Measurements from ENCODE around the gene NOTCH4.
"Not testable (repeated sequence)": the region's sequence is repeated elsewhere in the genome, so short reads cannot be mapped to it uniquely, and the experiment has no call there.

The NOTCH4 gene

DNA sequence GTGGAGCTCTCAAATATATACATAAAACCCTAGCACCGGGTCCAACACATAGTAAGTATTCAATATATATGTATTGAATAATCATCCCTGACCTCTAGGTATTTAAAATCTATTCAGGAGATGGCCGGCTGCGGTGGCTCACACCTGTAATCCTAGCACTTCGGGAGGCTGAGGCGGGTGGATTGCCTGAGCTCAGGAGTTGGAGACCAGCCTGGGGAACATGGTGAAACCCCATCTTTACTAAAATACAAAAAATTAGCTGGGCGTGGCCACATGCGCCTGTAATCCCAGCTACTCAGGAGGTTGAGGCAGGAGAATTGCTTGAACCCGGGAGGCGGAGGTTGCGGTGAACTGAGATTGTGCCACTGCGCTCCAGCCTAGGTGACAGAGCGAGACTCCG, 30.8 kb downstream of the NOTCH4 start:
- not testable (repeated sequence) for DNase-seq (ENCODE audit: low read depth)

DNA sequence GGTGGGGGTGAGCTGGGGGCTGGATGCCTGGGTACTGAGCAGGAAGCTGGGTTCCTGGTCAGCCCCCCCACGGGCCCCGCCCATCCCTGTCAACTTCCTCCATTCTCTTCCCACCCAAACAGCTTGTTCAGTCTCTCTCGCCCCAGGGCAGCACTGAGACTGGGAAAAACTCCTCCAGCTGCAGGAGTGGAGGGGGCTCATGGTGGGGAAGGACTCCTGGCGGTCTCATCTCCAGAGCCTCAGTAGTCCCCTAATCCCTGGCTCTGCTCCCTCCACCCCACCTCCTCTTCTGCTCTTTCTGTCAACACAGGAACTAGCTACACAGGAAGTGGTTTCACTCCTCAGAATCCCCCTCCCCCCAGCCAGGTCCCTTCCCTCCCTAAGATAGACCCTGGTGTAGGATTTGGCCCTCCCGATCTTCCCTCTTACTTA, 31.2 kb downstream of the NOTCH4 start, which contains the start of gene GPSM3:
Gene GPSM3, minus strand, starts transcription at position 36 of the 432 bp plus-strand sequence. CDS start 130 bp downstream, outside the sequence.
- no peak for DNase-seq (ENCODE audit: low read depth)

DNA sequence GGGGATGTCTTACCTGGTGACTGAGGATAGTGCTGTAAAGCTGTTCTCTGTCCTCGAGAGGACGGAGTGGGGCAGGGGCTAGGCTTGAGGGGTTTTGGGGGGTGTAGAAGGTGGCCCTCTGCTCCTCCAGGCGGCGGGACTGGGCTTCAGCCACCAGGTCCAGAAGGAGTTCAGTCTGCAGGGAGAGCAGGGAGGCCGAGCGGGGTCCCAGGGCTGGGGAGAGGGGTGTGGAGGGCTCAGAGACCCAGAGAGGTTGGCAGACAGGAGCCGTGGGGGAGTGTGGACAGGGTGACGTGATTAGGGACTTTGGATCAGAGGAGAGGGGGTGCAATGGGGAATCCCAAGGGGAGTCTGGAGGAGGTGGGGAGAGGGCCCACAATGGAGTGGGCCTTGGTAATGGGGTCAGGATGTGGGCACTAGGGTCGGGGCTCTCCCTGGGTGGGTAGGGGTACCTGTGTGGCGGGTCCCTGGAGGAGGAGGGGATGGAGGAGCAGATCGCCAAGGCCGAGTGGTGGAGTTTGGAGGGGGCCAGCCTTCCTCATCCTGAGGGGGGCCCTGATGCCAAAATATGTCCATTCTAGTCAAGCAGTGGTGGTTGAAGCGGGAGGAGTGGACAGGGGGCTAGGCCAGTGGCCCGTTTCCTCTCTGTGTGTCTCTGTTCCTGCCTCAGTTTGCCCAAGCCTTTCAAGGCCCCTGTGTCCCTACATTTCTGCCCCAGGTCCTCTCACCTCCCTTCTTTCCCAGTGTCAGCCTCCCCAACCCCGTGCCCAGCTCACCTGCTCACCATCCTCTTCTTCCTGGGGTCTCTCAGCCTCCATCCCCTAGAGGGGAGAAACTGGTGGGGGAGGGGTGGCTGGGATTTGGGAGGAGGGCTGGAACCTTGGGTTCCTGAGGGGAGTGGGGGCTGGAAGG, 31.9 kb downstream of the NOTCH4 start:
- no peak for DNase-seq (ENCODE audit: low read depth)

DNA sequence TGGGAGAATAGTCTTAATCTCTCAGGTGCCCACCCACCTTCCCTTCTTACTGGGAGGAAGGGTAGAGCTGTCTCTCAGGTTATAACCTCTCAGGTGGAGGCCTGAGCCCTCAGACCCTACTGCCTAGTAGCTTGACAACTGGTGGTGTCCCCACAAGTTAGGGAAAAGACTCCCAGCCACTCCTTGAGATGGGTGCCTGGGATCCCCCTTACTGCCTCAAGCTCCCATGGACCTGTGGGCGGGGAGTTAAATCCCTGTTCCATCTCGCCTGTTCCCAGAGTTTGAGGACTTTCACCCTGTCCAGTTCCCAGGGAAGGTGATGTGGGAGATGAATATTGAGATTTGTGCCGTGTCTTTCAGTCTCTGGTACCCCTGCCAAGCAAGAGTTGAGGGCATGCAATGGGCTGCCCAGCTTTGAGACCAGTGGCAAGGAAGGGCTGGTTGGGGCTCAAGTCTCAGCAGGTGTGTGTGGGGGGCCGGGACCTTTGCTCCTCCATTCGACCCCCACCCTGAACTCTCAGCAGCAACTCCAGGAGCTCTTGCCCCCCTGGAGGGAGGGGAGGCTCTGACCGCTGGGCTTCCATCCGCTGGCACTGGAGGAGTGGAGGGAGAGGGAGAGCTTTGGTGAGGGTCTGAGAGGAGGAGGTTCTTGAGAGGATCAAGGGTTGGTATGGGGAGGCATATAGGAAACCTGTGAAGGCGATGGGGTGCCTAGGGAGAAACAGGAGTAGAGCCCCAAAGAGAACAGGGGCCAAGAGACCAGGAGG, 32.8 kb downstream of the NOTCH4 start:
- no peak for DNase-seq (ENCODE audit: low read depth)

GRCh38 chr6:32190054-32190851, 33.6 kb downstream of the NOTCH4 start, which contains the start of gene PBX2:
Gene PBX2, minus strand, starts transcription at chr6:32190202. Its CDS starts 287 bp downstream, at chr6:32189915.
- peak; percentile 39 for DNase-seq (ENCODE audit: low read depth)

GRCh38 chr6:32189742-32190053, 34.2 kb downstream of the NOTCH4 start:
- no peak for DNase-seq (ENCODE audit: low read depth)

DNA sequence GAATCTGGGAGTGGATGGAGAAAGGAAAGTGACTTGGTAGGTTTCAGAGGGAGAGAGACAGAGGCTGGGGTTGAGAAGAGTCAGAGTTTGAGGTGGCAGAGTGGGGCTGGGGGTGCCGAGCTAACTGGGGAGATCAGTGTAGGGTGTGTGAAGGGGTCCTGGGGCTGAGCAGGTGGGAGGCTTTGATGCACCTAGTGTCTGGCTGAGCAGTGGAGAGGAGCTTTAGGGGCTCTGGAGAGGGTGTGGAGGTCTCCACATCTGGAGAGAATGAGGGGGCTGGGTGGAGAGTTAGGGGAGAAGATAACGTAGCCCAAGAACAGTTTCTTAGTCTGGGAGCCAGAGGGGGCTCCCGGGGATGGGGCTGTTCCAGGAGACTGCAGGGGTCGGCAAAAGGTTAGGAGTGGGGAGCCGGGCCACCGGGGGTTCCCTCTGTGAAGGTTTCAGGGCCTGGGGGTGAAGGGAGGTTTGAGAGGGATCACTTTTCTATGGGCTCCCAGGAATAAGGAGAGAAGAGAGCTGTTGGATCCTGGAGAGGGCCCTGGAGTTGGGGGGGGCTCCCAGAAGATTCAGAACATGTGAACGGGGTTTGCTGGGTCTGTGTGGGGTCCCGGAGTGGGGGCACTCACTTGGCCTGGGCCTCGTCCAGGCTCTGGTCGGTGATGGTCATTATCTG, 34.7 kb downstream of the NOTCH4 start:
- no peak for DNase-seq (ENCODE audit: low read depth)

- no peak for DNase-seq (ENCODE audit: low read depth)
Measured at GRCh38 chr6:32188381-32189068, 35.3 kb downstream of the NOTCH4 start.

DNA sequence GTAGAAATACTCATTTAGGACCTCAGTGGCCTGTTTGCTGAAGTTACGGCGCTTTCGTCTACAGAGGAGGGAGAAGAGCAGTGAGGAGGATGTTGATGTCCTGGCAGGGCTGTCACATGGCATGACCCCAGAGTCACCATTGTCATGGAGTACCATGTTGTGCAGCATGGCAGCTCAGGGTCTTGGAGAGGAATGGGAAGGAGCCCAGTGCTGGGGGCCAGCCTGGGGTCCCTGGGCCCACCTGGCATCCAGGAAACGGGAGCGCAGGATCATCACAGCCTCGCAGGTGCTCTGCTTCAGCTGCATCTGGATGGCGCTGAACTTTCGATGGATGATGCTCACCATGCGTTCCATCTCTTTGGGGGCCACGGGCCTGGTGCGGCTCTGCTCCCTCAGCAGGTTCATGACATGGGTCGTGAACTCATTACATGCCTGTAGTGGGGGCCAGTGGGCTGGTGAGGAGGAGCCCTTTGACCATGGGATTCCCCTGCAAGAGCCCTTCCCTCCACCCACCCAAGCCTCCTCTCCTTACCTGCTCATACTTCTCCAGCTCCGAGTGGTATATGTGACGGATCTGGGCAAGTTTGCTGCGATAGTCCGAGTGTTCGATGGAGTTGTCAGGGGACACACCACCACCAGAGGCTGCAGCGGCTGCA, 36.0 kb downstream of the NOTCH4 start:
- not testable (repeated sequence) for DNase-seq (ENCODE audit: low read depth)

DNA sequence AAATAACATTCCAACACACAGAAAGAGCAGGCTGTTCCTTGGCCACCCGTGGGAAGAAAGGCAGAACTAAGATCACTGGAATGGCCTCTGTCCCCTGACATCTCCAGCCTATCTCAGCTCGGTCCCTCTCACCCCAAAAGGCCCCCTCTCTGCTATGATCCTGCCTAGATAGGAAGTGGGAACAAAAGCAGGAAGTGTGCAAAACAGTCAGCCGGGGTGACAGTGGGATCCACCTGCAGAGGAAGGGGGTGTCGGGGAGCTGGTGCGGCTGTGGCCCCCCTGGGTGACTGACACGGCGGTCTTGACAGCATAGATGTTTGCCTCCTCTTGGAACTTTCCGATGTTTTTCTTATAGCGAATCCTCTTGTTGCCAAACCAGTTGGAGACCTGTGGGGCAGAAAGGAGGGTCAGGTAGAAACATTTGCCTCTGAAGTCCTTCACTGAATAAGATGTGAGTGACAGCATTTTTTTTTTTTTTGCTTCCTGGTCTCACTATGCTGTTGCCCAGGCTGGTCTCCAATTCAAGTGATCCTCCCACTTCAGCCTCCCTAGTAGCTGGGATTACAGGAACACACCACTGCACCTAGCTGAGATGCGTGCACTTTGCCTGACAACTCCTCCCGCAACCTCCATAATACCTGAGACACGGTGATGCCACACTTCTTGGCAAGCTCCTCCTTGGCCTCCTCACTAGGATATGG, 36.7 kb downstream of the NOTCH4 start:
- DNase-seq (ENCODE audit: low read depth) = no peak

GRCh38 chr6:32186151-32186840, 37.6 kb downstream of the NOTCH4 start:
- DNase-seq (ENCODE audit: low read depth) = not testable (repeated sequence)

GRCh38 chr6:32185681-32186131, 38.2 kb downstream of the NOTCH4 start:
- not testable (repeated sequence) for DNase-seq (ENCODE audit: low read depth)

DNA sequence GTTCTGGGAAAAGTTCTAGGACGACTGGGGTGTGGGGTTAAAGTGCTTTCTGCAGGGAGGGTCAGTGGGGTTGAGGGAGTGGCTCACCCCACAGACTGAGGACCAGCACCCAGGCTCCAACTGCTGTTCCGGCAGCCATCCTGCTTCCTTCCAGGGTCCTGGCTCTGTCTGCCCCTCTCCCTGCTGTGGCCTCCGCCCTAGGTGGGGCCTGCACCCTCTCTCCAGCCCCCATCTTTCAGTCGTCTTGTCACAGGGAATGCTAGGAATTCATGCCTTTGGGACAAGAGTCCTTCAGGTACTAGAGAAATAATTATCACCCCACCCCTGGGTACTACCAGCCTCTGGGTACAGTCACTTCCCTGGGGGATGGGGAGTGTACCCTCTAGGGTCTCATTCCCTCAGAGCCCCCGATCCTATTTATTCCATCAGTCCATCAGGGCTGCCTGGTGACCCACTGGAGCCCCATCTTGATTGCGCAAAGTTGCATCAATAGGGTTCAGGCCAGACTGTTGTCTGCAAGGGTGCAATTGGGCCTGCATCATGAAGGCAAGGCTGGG, 39.7 kb downstream of the NOTCH4 start, which contains the start of gene AGER:
Gene AGER, minus strand, starts transcription at position 170 of the 557 bp plus-strand sequence. Its CDS starts 31 bp downstream, at position 139.
- DNase-seq (ENCODE audit: low read depth) = no peak

DNA sequence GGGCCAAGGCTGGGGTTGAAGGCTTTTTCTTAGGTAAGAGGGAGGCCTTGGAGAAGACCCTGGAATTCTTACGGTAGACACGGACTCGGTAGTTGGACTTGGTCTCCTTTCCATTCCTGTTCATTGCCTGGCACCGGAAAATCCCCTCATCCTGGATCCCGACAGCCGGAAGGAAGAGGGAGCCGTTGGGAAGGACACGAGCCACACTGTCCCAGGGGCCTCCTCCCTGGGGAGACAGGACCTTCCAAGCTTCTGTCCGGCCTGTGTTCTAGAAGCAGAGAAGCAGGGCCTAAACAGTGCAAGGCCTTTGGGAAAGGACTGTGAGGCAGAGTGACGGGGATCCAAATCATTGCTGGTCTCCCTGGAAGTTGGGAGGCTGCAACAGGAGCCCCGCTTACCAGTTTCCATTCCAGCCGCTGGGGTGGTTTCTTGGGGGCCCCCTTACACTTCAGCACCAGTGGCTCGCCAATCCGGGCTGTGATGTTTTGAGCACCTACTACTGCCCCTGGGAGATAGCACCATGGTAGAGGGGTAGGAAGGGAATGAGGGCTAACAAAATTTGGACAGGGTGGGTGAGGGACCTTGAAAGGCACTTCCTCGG, 40.3 kb downstream of the NOTCH4 start:
- DNase-seq (ENCODE audit: low read depth) = no peak

- no peak for DNase-seq (ENCODE audit: low read depth)
Measured at GRCh38 chr6:32183030-32183429, 40.8 kb downstream of the NOTCH4 start.

DNA sequence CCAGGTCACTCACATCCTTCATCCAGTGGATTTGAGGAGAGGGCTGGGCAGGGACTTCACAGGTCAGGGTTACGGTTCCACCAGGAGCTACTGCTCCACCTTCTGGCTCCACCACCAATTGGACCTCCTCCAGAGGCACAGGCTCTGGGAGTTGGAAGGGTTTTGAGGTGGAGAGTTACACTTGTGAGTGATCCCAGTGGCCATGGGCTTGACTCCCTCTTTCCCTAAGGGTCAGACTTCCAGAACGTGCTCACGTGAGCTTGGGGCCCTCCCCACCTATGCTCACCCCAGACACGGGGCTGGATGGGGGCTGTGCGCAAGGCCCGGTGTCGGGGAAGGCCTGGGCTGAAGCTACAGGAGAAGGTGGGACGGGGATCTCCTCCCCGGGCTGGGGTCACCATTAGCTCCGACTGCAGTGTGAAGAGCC, 41.3 kb downstream of the NOTCH4 start:
- DNase-seq (ENCODE audit: low read depth) = no peak

- DNase-seq (ENCODE audit: low read depth) = no peak
Measured at GRCh38 chr6:32181915-32182529, 41.8 kb downstream of the NOTCH4 start.
